Lung (tissue), 12 donors: ENCODE results near the gene CERS1. TPM values are rescaled to one million over a fixed set of nuclear protein-coding genes. Genes with fewer than 3 reads are reported as not detected.

Source experiments
- ATAC-seq: fragments of 200-7000 bp; cut with Tn5 transposase; one replicate; pipeline ENCODE4 v1.9.1; 2020; ENCODE audit warnings: moderate number of reproducible peaks; ENCODE audit not compliant: insufficient read depth, low FRiP score
- DNase-seq, 3 donors: peaks; one replicate each; pipeline ENCODE4 v3.0.0-alpha.2; 2013 to 2017
- H3K27ac ChIP-seq, 2 donors: one replicate each; pipeline ENCODE4 v1.5.1; 2013; ENCODE audit warnings: mild to moderate bottlenecking in 2 of 2, moderate library complexity in 2 of 2, control low read depth in 1 of 2, inconsistent platforms in 1 of 2, low read depth in 1 of 2, low read length in 1 of 2
- H3K27me3 ChIP-seq, 3 donors: one replicate each; pipeline ENCODE4 v1.5.1; 2013; ENCODE audit warnings: low read length in 2 of 3; ENCODE audit not compliant: control insufficient read depth in 3 of 3, insufficient read depth in 3 of 3
- H3K36me3 ChIP-seq, 4 donors: one replicate each; pipeline ENCODE4 v1.5.1; 2013; ENCODE audit warnings: low read length in 4 of 4, mild to moderate bottlenecking in 1 of 4, moderate library complexity in 1 of 4; ENCODE audit not compliant: control insufficient read depth in 4 of 4, insufficient read depth in 4 of 4
- H3K4me1 ChIP-seq, 5 donors: one replicate each; pipeline ENCODE4 v1.5.1; 2013; ENCODE audit warnings: low read length in 5 of 5, mild to moderate bottlenecking in 2 of 5, moderate library complexity in 1 of 5; ENCODE audit not compliant: control insufficient read depth in 5 of 5, insufficient read depth in 5 of 5
- H3K4me3 ChIP-seq: one replicate; pipeline ENCODE4 v1.5.1; 2013; ENCODE audit warnings: mild to moderate bottlenecking, control low read depth, moderate library complexity
- H3K9ac ChIP-seq, 2 donors: one replicate each; pipeline ENCODE4 v1.5.1; 2013; ENCODE audit warnings: low read length in 2 of 2, control low read depth in 1 of 2; ENCODE audit not compliant: insufficient read depth in 1 of 2
- H3K9me3 ChIP-seq, 4 donors: one replicate each; pipeline ENCODE4 v1.5.1; 2013; ENCODE audit warnings: low read length in 3 of 4, mild to moderate bottlenecking in 1 of 4, moderate library complexity in 1 of 4; ENCODE audit not compliant: control insufficient read depth in 4 of 4, insufficient read depth in 3 of 4
- CTCF ChIP-seq: IDR thresholded peaks from 2 replicates; pipeline ENCODE4 v1.5.1; 2012; ENCODE audit warnings: mild to moderate bottlenecking; ENCODE audit errors: control extremely low read depth, extremely low read depth
- WGBS, 2 donors: extraction: QIAGEN DNeasy Blood & Tissue Kit; methylation state at CpG; one replicate each; pipeline ENCODE4 v1.1.7; 2013; 5-methylcytosine and 5-hydroxymethylcytosine counted together
- polyA plus RNA-seq, 2 donors: library from polyadenylated mRNA; stranded (reverse); fragments of 200-250 nt; gene quantifications; one replicate each; pipeline ENCODE4 v1.2.1, GENCODE V29; 2013
- total RNA-seq, 2 donors: library from RNA; depleted of rRNA in 1 of 2; stranded (reverse); fragments of >200 nt in 1 of 2; gene quantifications; one replicate each; pipeline ENCODE4 v1.2.1, GENCODE V29; 2014 to 2021
- donor health status: control.
- donor health status: control.
- donor health status: Bipolar disorder and iron deficiency.
- donor health status: healthy.
- donor health status: DM: yes; HTN: yes; CAD: no.

CERS1 gene
- total and polyA plus RNA-seq, 4 donors, result 0.14 to 1.7 (median 0.35) TPM

- no peak overlapping the region for H3K9ac ChIP-seq
- no peak overlapping the region for H3K27ac ChIP-seq
- H3K4me1 ChIP-seq, result no peaks in the 10 kb centered on the region
- H3K4me3 ChIP-seq, result no peak overlapping the region
- DNase-seq (no peak), ATAC-seq (no peak)
- H3K36me3 ChIP-seq, result peaks cover 0 to 7% (median 0%) of the 10 kb centered on the region in 4 donors
- TF ChIP-seq CTCF, result no peak
- peaks cover 0 to 4% (median 0%) of the 10 kb centered on the region in 4 donors for H3K9me3 ChIP-seq
- H3K27me3 ChIP-seq, result no peaks in the 10 kb centered on the region
- WGBS, 2 donors, result 89 to 94% methylated on average over 32 to 34 of the region's 34 CpGs
Observed at GRCh38 chr19:18878858-18879578, 16.9 kb downstream of the CERS1 start.

GRCh38 chr19:18878058-18878797 lies 17.7 kb downstream of the CERS1 start:
- Histone ChIP-seq H3K27me3 (no peaks in the 10 kb centered on the region), H3K9ac (no peak overlapping the region), H3K36me3 (peaks cover 0 to 7% (median 0%) of the 10 kb centered on the region in 4 donors), H3K4me1 (no peaks in the 10 kb centered on the region), H3K4me3 (no peak overlapping the region), H3K27ac (no peak overlapping the region), H3K9me3 (peaks cover 0 to 4% (median 0%) of the 10 kb centered on the region in 4 donors)
- no peak for TF ChIP-seq CTCF
- no peak for DNase-seq
- 92 to 94% methylated on average over 25 of the region's 25 CpGs for WGBS, 2 donors
- ATAC-seq, result no peak

GRCh38 chr19:18876865-18877264 lies 19.1 kb downstream of the CERS1 start:
- peaks cover 0 to 2% (median 0%) of the 10 kb centered on the region in 3 donors for H3K27me3 ChIP-seq
- H3K4me3 ChIP-seq, result no peak overlapping the region
- WGBS, 2 donors, result 97% methylated on average over 7 of the region's 7 CpGs
- no peak for ATAC-seq
- H3K27ac ChIP-seq, result no peak overlapping the region
- no peak for DNase-seq
- H3K36me3 ChIP-seq, result peaks cover 0 to 7% (median 0%) of the 10 kb centered on the region in 4 donors
- H3K4me1 ChIP-seq, result no peaks in the 10 kb centered on the region
- peaks cover 0 to 4% (median 0%) of the 10 kb centered on the region in 4 donors for H3K9me3 ChIP-seq
- TF ChIP-seq CTCF, result no peak
- no peak overlapping the region for H3K9ac ChIP-seq
